Psoas muscle (tissue), 8 donors: ENCODE measurements around the gene SON. TPM values are rescaled to one million over a fixed set of nuclear protein-coding genes. Genes with fewer than 3 reads are reported as not detected.

ENCODE experiments used
- ATAC-seq, 4 donors: fragments of 200-7000 bp; cut with Tn5 transposase; one replicate each; pipeline ENCODE4 v1.9.1; 2020; ENCODE audit warnings: moderate library complexity in 3 of 4, mild to moderate bottlenecking in 2 of 4
- DNase-seq, 2 donors: peaks; one replicate each; pipeline ENCODE4 v3.0.0-alpha.2; 2020
- H3K27ac ChIP-seq: fragments of 200-600 bp; one replicate; pipeline ENCODE4 v1.8.0; 2022
- H3K27me3 ChIP-seq, 3 donors: fragments of 200-600 bp in 1 of 3; one replicate each; pipeline versions ENCODE4 v1.6.1 to v1.8.0; 2013 to 2022; ENCODE audit warnings: low read length in 2 of 3, mild to moderate bottlenecking in 2 of 3, moderate library complexity in 1 of 3; ENCODE audit not compliant: insufficient read depth in 3 of 3
- H3K36me3 ChIP-seq, 2 donors: fragments of 200-600 bp in 1 of 2; one replicate each; pipeline versions ENCODE4 v1.6.1 to v1.8.0; 2013 to 2022; ENCODE audit warnings: low read depth in 1 of 2, mild to moderate bottlenecking in 1 of 2, moderate library complexity in 1 of 2; ENCODE audit not compliant: insufficient read depth in 1 of 2
- H3K4me1 ChIP-seq: fragments of 200-600 bp; one replicate; pipeline ENCODE4 v1.8.0; 2022
- H3K4me3 ChIP-seq: fragments of 200-600 bp; one replicate; pipeline ENCODE4 v1.8.0; 2022; ENCODE audit warnings: mild to moderate bottlenecking
- H3K9me3 ChIP-seq: fragments of 200-600 bp; one replicate; pipeline ENCODE4 v1.8.0; 2022
- WGBS, 3 donors: extraction: QIAGEN DNeasy Blood & Tissue Kit; methylation state at CpG; one replicate each; pipeline versions ENCODE4 v1.1.6 to v1.1.7; 2013; 5-methylcytosine and 5-hydroxymethylcytosine counted together
- intact Hi-C, 2 donors: fragments of 100-400 bp; cut with DNase I; formaldehyde crosslinking; loops; one replicate each; pipeline versions ENCODE4 v1.11.0 to v1.14.2; 2022
- polyA plus RNA-seq, 3 donors: library from polyadenylated mRNA; stranded (reverse); fragments of 200-250 nt; gene quantifications; one replicate each; pipeline ENCODE4 v1.2.3, GENCODE V29; 2013
- total RNA-seq, 4 donors: library from RNA; stranded (reverse); fragmentation: NEBNext Ultra II Directional in 2 of 4; extraction: Animal tissue kit (Norgen Biotek cat#: 25700) in 2 of 4; gene quantifications; one replicate each; pipeline versions ENCODE4 v1.2.1 to v1.2.4, GENCODE V29; 2021 to 2023
- TF ChIP-seq, protein P1 (sequence below): fragments of 200-600 bp; IDR thresholded peaks from one replicate; pipeline ENCODE4 v1.8.0; 2022; ENCODE audit warnings: antibody characterized with exemption
- donor health status: healthy with polysubstance abuse.
- donor health status: DM: no; HTN: no; CAD: no; lungs with moderate emphysema.
- donor health status: Bipolar disorder and iron deficiency.
- donor health status: healthy.
- donor health status: DM: yes; HTN: yes; CAD: no.
- donor health status: DM: no; HTN: no; CAD: no.
- donor health status: DM: no; HTN: no; CAD: no.
- donor health status: DM: yes; HTN: yes; CAD: no.

SON gene
- total and polyA plus RNA-seq, 7 donors: 50.1 to 179 (median 126) TPM

DNA sequence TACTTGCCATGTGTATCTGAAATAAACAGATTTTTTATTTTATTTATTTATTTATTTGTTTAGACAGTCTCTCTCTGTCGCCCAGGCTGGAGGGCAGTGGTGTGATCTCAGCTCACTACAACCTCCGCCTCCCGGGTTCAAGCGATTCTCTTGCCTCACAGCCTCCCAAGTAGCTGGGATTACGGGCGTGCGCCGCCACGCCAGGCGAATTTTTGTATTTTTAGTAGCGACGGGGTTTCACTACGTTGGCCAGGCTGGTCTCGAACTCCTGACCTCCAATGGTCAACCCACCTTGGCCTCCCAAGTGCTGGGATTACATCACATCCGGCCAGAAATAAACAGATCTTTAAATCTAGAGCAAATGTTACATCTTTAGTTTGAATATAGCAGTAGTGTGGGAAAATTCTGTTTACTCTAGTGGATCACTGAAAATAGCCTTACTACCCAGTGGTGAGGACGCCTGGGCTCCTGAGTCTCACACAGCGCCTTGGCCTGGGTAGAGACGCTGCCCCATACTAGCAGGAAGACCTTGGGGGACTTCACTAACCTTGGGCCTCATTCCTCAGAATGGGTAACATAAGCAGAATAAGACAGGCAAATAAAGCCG lies 1.6 kb upstream of the SON start:
- H3K4me1 ChIP-seq: peaks cover 30% of the 10 kb centered on the region
- DNase-seq: peak in 1 of 2 donors; percentile 13
- H3K27ac ChIP-seq: peak overlapping the region; percentile 99
- peaks cover 2 to 32% of the 10 kb centered on the region in 2 donors for H3K36me3 ChIP-seq
- peak overlapping the region; percentile 84 for H3K4me3 ChIP-seq
- ATAC-seq: no peak
- whole genome bisulfite sequencing, 3 donors: 53 to 57% (median 57%) methylated on average over 19 of the region's 19 CpGs
- intact Hi-C loops: loop anchor here in 1 of 2 donors (5.0 kb wide), 2 partner anchors 46 to 66 kb away; partner anchors contain the start of gene DONSON
- H3K27me3 ChIP-seq: no peaks in the 10 kb centered on the region
- TF ChIP-seq, protein P1, sequence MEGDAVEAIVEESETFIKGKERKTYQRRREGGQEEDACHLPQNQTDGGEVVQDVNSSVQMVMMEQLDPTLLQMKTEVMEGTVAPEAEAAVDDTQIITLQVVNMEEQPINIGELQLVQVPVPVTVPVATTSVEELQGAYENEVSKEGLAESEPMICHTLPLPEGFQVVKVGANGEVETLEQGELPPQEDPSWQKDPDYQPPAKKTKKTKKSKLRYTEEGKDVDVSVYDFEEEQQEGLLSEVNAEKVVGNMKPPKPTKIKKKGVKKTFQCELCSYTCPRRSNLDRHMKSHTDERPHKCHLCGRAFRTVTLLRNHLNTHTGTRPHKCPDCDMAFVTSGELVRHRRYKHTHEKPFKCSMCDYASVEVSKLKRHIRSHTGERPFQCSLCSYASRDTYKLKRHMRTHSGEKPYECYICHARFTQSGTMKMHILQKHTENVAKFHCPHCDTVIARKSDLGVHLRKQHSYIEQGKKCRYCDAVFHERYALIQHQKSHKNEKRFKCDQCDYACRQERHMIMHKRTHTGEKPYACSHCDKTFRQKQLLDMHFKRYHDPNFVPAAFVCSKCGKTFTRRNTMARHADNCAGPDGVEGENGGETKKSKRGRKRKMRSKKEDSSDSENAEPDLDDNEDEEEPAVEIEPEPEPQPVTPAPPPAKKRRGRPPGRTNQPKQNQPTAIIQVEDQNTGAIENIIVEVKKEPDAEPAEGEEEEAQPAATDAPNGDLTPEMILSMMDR: no peak
- no peaks in the 10 kb centered on the region for H3K9me3 ChIP-seq

DNA sequence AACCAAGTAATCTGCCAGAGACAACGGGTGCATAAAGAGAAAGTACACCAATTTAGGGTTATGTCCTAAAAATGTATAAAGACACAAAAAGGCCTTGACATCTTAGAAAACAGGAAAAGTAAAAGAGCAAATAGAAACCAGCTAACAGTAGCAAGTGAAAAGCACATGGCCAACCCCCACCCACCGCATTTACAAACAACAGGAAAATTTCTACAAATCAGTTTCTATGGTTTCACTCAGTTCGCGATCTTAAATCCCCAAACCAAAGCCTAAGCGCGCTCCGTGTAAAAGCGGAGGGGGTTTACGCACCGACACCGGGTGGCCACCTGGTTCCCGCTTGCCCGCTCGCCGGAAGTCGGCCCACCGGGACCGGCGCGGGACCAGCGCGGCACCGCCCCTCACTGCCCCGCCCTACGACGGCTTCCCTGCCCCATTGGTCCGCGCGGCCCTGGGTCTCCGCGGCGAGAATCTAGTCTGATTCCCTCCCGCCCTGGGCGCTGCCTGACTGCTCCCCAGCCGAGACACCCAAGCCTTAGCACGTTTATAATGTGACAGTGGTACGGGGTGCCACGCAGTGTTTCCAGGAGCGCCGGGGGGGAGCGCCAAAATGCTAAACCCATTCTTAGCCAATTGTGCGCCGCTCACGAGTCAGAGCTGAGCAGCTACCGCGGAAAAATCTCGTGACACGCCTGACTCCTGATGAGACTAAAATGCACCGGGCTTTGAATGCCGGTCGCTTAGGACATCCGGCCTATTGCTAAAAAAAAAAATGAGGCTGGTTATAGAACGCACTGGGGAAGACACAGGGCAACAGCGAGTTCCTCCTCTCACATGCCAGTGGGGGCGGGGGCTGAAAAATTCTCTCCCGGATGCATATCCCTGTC lies 840 bp upstream of the SON start, which contains the start of gene GART:
GART (minus strand) TSS at position 362 of the 884 bp plus-strand sequence. CDS start 2,802 bp downstream, outside the sequence.
- TF ChIP-seq, protein P1: no peak
- intact Hi-C loops: loop anchor here in 1 of 2 donors (5.0 kb wide), 2 partner anchors 45 to 65 kb away; partner anchors contain the start of gene DONSON
- peaks cover 31% of the 10 kb centered on the region for H3K4me1 ChIP-seq
- no peaks in the 10 kb centered on the region for H3K9me3 ChIP-seq
- H3K4me3 ChIP-seq: peak within 1 kb of the TSS; percentile 84
- ATAC-seq: peak; percentile 81 to 85 (median 84)
- peaks cover 0 to 32% of the 10 kb centered on the region in 2 donors for H3K36me3 ChIP-seq
- DNase-seq: peak; percentile 87 to 92
- WGBS, 3 donors: 0% methylated on average over 54 to 56 of the region's 56 CpGs
- H3K27ac ChIP-seq: peak within 1 kb of the TSS; percentile 99
- no peaks in the 10 kb centered on the region for H3K27me3 ChIP-seq

DNA sequence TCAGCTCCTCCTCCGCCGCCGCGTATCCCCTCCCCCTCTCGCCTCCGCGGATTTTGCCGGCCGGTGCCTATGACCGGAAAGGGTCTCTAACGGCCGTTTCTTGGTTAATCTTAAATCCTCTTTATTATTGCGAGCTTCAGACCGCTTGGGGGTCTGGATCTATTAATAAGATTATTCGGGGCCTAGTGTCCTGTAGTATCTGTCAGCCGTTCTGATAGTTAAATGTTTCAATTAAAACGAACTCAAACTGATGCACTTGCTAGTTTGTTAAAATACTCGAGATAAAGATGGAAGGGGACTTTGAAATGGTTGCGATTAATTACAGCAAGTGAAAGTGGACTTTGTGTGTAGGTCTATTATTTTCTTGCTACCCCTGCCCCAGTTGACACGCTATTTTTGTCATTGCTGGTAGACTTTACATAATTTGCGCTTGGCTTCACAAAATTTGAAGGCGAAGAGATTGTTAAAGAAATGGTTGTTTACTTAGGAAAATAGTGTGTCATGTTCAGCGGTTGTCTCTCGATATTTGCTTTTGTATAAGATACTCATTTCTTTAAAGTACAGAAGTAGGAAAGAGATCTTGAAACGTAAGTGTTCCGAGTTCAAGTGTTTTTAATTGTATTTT lies 779 bp downstream of the SON start:
- DNase-seq (peak; percentile 76 to 87), ATAC-seq (peak; percentile 42 to 64 (median 44))
- TF ChIP-seq, protein P1: no peak
- Histone ChIP-seq H3K4me1 (peaks cover 31% of the 10 kb centered on the region), H3K36me3 (peaks cover 0 to 32% of the 10 kb centered on the region in 2 donors), H3K9me3 (no peaks in the 10 kb centered on the region), H3K4me3 (peak overlapping the region; percentile 84), H3K27ac (peak overlapping the region; percentile 99), H3K27me3 (no peaks in the 10 kb centered on the region)
- 0 to 1% (median 0%) methylated on average over 26 of the region's 26 CpGs for WGBS, 3 donors
- intact Hi-C loops: loop anchor here in 1 of 2 donors (5.0 kb wide), 2 partner anchors 44 to 64 kb away; partner anchors contain the start of gene DONSON

DNA sequence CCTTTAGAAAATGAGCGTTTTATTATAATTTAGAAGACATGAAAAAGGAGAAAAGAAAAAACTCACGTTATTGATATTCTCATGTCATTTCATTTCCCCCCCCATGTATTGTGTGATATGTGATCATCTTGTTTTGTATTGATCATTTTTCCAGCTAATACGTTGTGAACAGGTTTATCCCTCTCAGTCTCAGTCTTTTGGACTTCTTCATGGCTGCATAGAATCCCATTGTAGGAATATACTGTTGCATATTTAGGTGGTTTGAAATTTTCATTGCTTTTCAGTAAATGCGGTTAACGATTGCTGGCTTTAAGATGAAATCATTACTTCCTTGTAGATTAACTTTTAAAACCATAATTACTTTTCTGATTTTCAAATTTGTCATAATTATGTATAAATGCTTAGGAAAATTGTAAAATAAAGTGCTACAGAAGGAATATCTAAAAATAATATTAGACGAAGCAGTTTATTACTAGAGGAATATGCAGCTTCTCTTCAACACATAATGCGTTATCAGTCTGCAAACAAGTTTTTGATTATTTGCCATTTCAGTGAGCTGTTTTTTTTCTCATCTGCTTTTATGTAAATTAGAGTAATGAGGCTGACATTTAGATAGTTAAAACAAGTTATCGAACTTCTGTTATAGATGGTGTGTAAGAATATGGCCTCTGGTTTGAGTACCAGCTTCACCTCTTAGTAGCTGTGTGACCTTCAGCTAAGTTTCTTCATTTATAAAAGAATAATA lies 1.8 kb downstream of the SON start:
- Histone ChIP-seq H3K4me3 (peak overlapping the region; percentile 84), H3K9me3 (no peaks in the 10 kb centered on the region), H3K4me1 (peaks cover 31% of the 10 kb centered on the region), H3K27ac (peak overlapping the region; percentile 99), H3K27me3 (no peaks in the 10 kb centered on the region), H3K36me3 (peaks cover 0 to 35% of the 10 kb centered on the region in 2 donors)
- no peak for ATAC-seq
- TF ChIP-seq, protein P1: no peak
- WGBS, 3 donors: 7 to 17% (median 12%) methylated on average over 8 of the region's 8 CpGs
- DNase-seq: no peak
- intact Hi-C loops: loop anchor here in 1 of 2 donors (5.0 kb wide), 2 partner anchors 43 to 63 kb away; partner anchors contain the start of gene DONSON
